OCI-LY1 (cell line): ENCODE results near the gene TACO1.

Source experiments
- H2AFZ ChIP-seq: fragments of 200-600 bp; sonication (generic), shearing (Covaris generic); 2 replicates; pipeline ENCODE4 v1.6.0; 2014; ENCODE audit warnings: antibody characterized with exemption, mild to moderate bottlenecking, low read length
- H3F3A ChIP-seq: fragments of 200-600 bp; sonication (generic), shearing (Covaris generic); 2 replicates; pipeline ENCODE4 v1.6.0; 2014; ENCODE audit warnings: mild to moderate bottlenecking, antibody characterized with exemption, low read length, moderate library complexity; ENCODE audit not compliant: insufficient read depth
- H3K27ac ChIP-seq: fragments of 200-600 bp; sonication (generic); 2 replicates; pipeline ENCODE4 v1.5.1; 2014; ENCODE audit warnings: low read length, mixed run types, mild to moderate bottlenecking, low read depth; ENCODE audit not compliant: poor library complexity, severe bottlenecking
- H3K27me3 ChIP-seq: fragments of 200-600 bp; sonication (generic); 2 replicates; pipeline ENCODE4 v1.6.0; 2014; ENCODE audit warnings: antibody characterized with exemption, mild to moderate bottlenecking, low read length, moderate library complexity; ENCODE audit not compliant: insufficient read depth
- H3K36me3 ChIP-seq: fragments of 200-600 bp; sonication (generic); 2 replicates; pipeline ENCODE4 v1.6.1; 2014; ENCODE audit warnings: mild to moderate bottlenecking, antibody characterized with exemption, low read length, moderate library complexity, mixed read lengths; ENCODE audit not compliant: insufficient read depth
- H3K4me1 ChIP-seq: fragments of 200-600 bp; sonication (generic); 2 replicates; pipeline ENCODE4 v1.5.1; 2014; ENCODE audit warnings: mild to moderate bottlenecking, low read length, moderate library complexity; ENCODE audit not compliant: insufficient read depth, severe bottlenecking
- H3K4me2 ChIP-seq: fragments of 200-600 bp; sonication (generic), shearing (Covaris generic); 2 replicates; pipeline ENCODE4 v1.6.1; 2014; ENCODE audit warnings: low read length
- H3K4me3 ChIP-seq: fragments of 200-600 bp; sonication (generic); 2 replicates; pipeline ENCODE4 v1.5.1; 2014; ENCODE audit warnings: low read length, low read depth, mild to moderate bottlenecking, mixed read lengths; ENCODE audit not compliant: poor library complexity, severe bottlenecking
- H3K79me2 ChIP-seq: fragments of 200-600 bp; shearing (Covaris generic); 2 replicates; pipeline ENCODE4 v1.6.1; 2016; ENCODE audit warnings: mixed run types, low read length, mixed read lengths; ENCODE audit not compliant: insufficient read depth
- H3K9ac ChIP-seq: fragments of 200-600 bp; sonication (generic), shearing (Covaris generic); 2 replicates; pipeline ENCODE4 v1.6.1; 2014; ENCODE audit warnings: mild to moderate bottlenecking, low read length, mixed read lengths
- H3K9me2 ChIP-seq: fragments of 200-600 bp; sonication (generic), shearing (Covaris generic); 2 replicates; pipeline ENCODE4 v1.6.1; 2014; ENCODE audit warnings: low read depth, mild to moderate bottlenecking, low read length, mixed read lengths
- H3K9me3 ChIP-seq: fragments of 200-600 bp; shearing (Covaris generic); 2 replicates; pipeline ENCODE4 v1.6.1; 2014; ENCODE audit warnings: low read length, mixed read lengths
- H4K20me1 ChIP-seq: fragments of 200-600 bp; sonication (generic), shearing (Covaris generic); 2 replicates; pipeline ENCODE4 v1.6.0; 2016; ENCODE audit warnings: mild to moderate bottlenecking, low read length; ENCODE audit not compliant: insufficient read depth
- CTCF ChIP-seq: fragments of 200-600 bp; sonication (generic), shearing (Covaris generic); IDR thresholded peaks from 2 replicates; pipeline ENCODE4 v1.5.1; 2017; ENCODE audit warnings: mild to moderate bottlenecking, antibody characterized with exemption, low read length, moderate library complexity, mixed read lengths
- EZH2 ChIP-seq: fragments of 200-600 bp; sonication (generic), shearing (Covaris generic); IDR thresholded peaks from 2 replicates; pipeline ENCODE4 v1.8.0; 2017; ENCODE audit warnings: borderline replicate concordance, mixed run types, mild to moderate bottlenecking, antibody characterized with exemption, low read length, moderate library complexity, mixed read lengths

TACO1 gene

GRCh38 chr17:63647936-63648335 lies 47.2 kb downstream of the TACO1 start:
- Histone ChIP-seq H3K27ac (no peak overlapping the region), H4K20me1 (no peaks in the 10 kb centered on the region), H3K4me1 (peaks cover 12% of the 10 kb centered on the region)

GRCh38 chr17:63649813-63650212 lies 49.1 kb downstream of the TACO1 start:
- peaks cover 22% of the 10 kb centered on the region; the same call in 1 of the 2 replicates for H3K36me3 ChIP-seq
- H3K27me3 ChIP-seq = no peaks in the 10 kb centered on the region
- no peaks in the 10 kb centered on the region for H3F3A ChIP-seq
- no peaks in the 10 kb centered on the region for H3K9me3 ChIP-seq
- H4K20me1 ChIP-seq = no peaks in the 10 kb centered on the region
- no peaks in the 10 kb centered on the region for H3K9me2 ChIP-seq
- H3K27ac ChIP-seq = no peak overlapping the region
- H3K79me2 ChIP-seq = no peaks in the 10 kb centered on the region
- no peak overlapping the region for H2AFZ ChIP-seq
- H3K4me3 ChIP-seq = no peak overlapping the region
- TF ChIP-seq EZH2 (no peak), CTCF (no peak)
- peaks cover 12% of the 10 kb centered on the region for H3K4me1 ChIP-seq
- H3K4me2 ChIP-seq = no peak overlapping the region
- no peak overlapping the region for H3K9ac ChIP-seq

More at GRCh38 chr17:63647936-63648335, 47.2 kb downstream of the TACO1 start:
- Histone ChIP-seq H2AFZ (no peak overlapping the region), H3K9ac (no peak overlapping the region), H3K9me2 (no peaks in the 10 kb centered on the region), H3K9me3 (no peaks in the 10 kb centered on the region), H3K27me3 (no peaks in the 10 kb centered on the region), H3K36me3 (peaks cover 12% of the 10 kb centered on the region; the same call in 1 of the 2 replicates), H3K4me2 (no peak overlapping the region), H3F3A (no peaks in the 10 kb centered on the region), H3K4me3 (no peak overlapping the region), H3K79me2 (no peaks in the 10 kb centered on the region)
- TF ChIP-seq EZH2 = no peak
- no peak for TF ChIP-seq CTCF

GRCh38 chr17:63652106-63652505 lies 51.4 kb downstream of the TACO1 start:
- TF ChIP-seq EZH2 (no peak), CTCF (no peak)
- Histone ChIP-seq H3F3A (no peaks in the 10 kb centered on the region), H3K4me3 (no peak overlapping the region), H4K20me1 (no peaks in the 10 kb centered on the region), H3K9me2 (no peaks in the 10 kb centered on the region), H3K4me2 (no peak overlapping the region), H3K9ac (no peak overlapping the region), H3K27me3 (no peaks in the 10 kb centered on the region), H3K27ac (no peak overlapping the region), H3K79me2 (no peaks in the 10 kb centered on the region), H2AFZ (no peak overlapping the region), H3K4me1 (no peaks in the 10 kb centered on the region), H3K36me3 (peaks cover 19% of the 10 kb centered on the region; the same call in 1 of the 2 replicates), H3K9me3 (no peaks in the 10 kb centered on the region)
